NCI-H146 (cell line): ENCODE measurements around the gene CCDC51.
"Not testable (repeated sequence)": the region's sequence is repeated elsewhere in the genome, so short reads cannot be mapped to it uniquely, and the experiment has no call there.

ENCODE experiments used
- DNase-seq: peaks from one replicate; lab custom pipeline; 2025; lab: John Stamatoyannopoulos, UW

CCDC51 gene, protein sequence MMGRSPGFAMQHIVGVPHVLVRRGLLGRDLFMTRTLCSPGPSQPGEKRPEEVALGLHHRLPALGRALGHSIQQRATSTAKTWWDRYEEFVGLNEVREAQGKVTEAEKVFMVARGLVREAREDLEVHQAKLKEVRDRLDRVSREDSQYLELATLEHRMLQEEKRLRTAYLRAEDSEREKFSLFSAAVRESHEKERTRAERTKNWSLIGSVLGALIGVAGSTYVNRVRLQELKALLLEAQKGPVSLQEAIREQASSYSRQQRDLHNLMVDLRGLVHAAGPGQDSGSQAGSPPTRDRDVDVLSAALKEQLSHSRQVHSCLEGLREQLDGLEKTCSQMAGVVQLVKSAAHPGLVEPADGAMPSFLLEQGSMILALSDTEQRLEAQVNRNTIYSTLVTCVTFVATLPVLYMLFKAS

DNA sequence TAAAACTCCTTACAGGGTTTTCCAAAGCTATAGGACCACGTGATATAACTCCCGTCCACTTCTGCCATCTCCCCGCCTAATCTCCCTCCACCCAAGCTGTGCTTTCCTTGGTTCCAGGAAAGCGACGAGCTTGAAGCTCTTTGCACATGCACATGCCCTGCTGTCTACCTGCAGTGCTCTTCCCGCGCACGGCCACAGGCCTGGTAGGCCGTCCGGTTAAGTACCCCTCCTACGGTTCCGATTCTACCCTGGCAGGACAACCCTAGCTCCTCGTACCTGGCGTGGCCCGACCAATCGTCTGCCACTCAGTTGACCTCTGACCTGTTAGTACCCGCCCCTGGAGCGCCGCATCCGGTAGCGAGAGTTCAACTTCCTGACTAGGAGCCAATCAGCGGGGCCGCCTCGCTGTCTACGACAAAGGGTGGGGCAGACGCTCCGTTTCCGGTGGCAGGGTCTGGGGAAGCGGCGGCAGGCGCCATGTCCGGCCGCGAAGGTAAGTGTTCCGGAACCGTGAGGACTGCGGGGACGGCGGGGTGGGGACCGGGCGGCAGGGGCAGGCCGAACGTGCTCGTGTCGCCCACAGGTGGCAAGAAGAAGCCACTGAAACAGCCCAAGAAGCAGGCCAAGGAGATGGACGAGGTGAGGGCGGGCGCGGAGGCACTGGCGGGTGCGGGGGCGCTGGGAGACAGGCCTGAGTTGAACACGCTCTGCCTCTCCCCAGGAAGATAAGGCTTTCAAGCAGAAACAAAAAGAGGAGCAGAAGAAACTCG is at the start of gene CCDC51, which contains the start of gene TMA7:
CCDC51 (minus strand) TSS at position 300 of the 770 bp plus-strand sequence. CDS start 4,991 bp downstream, outside the sequence.
TMA7 (plus strand) TSS at position 438 of the 770 bp plus-strand sequence; CDS start at position 478, 40 bp downstream.
- peak; percentile 95 for DNase-seq

DNA sequence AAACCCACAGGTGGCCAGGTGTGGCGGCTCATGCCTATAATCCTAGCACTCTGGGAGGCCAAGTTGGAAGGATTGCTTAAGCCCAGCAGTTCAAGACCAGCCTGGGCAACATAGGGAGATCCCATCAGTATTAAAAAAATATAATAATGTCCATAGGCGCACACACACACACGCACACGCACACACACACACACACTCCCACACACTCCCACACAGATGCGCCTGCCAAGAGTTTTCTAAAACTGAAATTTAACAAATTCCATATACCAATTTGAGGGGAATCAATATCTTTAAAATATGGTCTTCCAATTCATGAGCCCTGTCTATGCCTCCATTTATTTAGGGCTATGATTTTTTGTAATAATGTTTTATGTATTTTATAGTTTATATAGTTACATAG is 47.0 kb upstream of the CCDC51 start:
- no peak for DNase-seq

DNA sequence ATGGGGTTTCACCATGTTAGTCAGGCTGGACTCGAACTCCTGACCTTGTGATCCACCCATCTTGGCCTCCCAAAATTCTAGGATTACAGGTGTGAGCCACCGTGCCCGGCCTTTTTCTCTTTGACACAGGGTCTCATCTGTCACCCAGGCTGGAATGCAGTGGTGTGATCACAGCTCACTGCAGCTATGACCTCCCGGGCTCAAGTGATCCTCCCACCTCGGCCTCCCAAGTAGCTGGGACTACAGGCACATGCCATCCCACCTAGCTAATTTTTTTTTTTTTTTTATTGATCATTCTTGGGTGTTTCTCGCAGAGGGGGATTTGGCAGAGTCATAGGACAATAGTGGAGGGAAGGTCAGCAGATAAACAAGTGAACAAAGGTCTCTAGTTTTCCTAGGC is 42.9 kb upstream of the CCDC51 start:
- not testable (repeated sequence) for DNase-seq

DNA sequence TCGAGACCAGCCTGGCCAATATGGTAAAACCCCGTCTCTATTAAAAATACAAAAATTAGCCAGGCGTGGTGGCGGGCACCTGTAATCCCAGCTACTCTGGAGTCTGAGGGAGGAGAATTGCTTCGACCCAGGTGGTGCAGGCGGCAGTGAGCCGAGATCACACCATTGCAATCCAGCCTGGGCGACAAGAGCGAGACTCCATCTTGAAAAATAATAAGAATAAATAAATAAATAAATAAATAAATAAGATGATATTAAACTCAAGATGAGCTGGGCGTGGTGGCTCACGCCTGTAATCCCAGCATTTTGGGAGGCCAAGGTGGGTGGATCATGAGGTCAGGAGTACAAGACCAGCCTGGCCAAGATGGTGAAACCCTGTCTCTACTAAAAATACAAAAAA is 41.0 kb upstream of the CCDC51 start:
- not testable (repeated sequence) for DNase-seq

DNA sequence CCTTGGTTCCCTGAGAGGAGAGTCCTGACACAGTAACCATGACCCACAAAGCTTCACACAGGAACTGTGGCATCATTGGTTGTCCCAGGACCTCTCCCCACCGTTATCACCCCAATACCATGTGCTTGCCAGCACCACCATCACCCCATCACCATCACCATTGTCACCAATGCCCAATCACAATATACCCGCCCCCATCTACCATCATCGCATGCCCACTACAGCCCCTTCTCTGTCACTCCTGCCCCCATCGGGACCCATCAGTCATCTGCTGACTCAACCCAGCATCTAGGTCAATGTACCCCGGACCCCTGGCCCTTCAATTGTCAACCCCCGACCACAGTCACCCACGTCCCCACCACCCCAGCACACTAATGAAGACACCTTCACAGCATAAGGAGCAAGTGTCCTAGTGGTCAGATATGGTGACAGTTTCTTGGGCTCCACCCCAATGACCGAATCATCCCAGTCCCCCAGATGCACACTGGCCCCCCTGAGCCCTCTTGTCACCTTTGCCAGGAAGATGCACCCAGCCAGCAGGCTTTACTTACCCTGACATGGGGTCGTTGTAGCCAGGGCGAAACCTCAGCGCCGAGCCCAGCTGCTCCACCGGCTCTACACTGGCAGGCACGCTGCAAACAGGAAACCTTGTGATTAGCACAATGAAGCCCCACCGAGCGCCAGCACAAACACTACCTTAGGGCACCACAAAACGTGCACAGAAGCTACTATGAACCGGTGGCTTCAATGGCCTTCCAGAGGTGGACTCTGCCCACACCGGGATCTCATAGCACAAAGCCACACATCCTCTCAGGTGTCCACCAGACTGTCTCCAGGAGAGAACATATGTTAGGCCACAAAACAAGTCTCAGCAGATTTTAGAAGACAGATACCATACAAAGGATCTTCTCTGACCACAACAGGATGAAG is 39.0 kb upstream of the CCDC51 start:
- peak; percentile 15 for DNase-seq

DNA sequence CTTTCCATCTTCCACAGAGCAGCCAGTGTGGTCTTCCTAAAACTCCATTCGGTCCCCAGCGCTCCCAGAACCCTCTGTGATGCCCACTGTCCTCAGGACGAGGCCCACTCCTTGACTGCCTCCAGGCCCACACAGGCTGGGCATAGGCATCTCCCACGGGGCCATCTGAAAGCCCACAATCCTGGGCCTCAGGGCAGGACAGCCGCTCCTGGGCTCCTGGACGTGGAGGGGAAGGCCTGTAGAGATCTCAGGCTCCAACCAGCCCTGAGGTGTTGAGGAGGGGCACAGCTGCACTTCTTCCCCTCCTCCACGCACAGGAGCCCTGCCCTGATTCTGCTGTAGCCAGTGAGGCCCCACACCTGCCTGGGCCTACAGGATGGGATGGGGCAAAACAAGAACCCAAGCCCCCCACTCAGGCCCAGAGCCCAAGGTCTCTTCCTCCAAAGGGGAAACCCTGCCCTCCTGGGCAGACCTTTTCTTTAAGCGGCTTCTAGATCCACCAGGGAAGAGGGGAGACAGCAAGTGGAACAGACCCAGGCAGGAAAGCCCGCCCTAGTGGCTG is 38.1 kb upstream of the CCDC51 start:
- DNase-seq = no peak

DNA sequence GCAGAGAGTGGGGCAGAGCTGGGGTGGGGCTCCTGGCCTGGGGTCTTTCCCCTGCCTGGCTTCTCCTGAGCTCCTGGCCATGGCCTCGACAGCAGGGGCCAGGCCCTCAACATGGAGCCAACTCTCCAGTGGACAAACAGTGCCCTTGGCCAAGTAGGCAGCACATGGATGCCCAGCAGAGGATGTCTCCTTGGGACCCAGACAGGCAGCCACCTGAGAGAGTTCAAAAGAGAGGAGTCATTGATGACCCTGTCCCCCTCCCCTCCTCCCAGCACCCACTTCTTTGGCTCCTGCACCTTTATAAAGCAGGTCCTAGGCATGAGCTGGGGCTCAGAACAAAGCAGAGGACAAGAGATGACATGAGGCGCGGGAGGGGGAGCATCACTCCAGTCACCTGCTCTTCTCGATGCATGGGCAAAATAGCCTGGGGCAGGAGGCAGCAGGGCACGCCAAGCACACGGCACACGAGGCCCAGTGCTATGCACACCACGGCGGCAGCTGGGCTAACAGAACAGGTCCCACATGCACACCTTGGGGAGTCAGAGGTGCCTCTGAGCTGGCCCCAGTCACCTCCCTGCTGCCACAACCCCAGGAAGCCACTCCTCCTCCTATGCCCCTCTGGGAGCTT is 36.6 kb upstream of the CCDC51 start:
- peak; percentile 91 for DNase-seq

DNA sequence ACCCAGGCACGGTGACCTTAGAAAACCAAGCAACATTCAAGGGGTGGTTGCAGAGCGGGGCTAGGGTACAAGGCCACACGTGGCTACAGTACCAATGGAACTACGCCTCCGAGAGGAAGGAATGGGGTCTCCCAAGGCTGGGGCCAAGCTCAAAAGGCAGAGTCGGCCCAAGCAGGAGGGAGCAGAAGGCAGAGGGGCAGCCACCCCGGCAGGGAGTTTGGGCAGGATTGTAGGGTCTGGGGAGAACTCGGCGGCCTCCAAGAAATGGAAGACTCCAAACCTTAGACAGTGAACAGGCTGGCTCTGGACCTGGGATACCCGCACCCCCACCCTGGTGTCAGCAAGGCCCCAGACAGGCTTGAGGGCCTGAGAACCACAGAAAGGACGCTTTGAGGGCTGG is 35.3 kb upstream of the CCDC51 start:
- no peak for DNase-seq

DNA sequence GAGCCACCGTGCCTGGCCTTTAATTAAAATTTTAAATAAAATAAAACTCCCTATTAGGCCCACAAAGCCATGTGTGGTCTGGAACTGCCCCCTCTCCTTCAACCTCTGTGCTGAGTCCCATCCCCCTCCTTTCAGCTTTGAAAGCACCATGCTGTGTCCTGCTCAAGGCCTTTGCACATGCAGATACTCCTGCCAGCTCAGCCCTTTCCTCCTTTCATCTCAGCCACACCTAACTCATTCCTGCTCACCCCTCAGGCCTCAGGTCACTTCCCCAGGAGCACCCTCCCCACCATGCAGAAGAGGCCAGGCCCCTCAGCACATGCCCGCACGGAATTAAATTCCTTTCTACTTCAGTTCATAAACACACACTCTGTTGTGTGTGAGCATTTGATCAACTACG is 34.7 kb upstream of the CCDC51 start:
- DNase-seq = no peak

DNA sequence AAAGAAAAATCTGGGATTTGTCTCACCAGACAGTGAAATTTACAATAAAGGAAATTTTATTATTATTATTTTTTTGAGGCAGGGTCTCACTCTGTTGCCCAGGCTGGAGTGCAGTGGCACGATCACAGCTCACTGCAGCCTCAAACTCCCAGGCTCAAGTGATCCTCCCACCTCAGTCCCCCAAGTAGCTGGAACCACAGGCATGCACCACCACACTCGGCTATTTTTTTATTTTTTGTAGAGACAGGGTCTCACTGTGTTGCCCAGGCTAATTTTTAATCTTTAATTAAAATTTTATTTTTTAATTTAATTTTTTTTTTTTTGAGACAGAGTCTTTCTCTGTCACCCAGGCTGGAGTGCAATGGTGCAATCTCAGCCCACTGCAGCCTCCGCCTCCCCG is 34.1 kb upstream of the CCDC51 start:
- DNase-seq = not testable (repeated sequence)

DNA sequence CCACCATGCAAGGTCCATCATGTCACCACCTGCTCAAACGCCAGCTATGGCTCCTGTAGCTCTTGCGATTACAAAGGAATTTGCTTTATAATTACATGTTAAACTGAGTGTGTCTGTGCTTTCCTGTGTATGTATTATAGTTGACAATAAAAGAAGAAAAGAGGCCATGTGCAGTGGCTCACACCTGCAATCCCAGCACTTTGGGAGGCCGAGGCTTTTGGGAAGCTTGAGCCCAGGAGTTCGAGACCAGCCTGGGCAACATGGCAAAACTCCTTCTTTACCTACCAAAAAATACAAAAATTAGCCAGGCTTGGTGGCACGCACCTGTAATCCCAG is 33.7 kb upstream of the CCDC51 start:
- DNase-seq = no peak

DNA sequence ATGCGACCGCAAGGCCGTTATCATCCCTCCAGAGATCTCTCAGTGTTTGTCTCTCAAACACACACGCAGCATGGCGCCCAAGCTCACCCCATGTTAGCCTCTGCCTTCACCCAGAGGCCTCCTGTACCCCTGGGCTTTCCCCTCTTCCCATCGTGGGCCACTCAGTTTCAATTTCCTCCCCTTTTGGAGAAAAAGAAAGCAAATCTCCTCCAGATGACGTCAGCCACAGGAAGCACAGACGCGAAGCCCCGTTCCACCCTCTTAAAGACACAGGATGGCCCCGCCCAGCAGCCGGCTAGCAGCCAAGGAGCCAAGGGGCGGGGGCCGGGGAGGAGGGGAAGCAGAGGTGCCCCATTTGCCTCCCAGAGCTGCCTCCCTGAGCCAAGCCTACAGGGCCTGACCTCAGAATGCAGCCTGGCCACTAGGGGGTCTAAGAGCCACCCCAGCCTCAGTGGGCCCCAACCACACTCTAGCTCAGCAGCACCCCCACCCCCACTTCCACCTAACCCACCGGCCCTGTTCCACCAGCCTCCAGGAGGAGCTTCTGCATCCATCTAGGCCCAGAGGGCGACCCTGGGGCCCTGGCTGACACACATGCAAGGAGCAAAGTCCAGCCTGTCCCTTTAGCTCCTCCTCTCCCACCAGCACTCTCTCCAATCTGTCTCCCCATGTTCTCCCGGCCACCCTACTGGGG is 33.2 kb upstream of the CCDC51 start:
- DNase-seq = peak; percentile 90

DNA sequence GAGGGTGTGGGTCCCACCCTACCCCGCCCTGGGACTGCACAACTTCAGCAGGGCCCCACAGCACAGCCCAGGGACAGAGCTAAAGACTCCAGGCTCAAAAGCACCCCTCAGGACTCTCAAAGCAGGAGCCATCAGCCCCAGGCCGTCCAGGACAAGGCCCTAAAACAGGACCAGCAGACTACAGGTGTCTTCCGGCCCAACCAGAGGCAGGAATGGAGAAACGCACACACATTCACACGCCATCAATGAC is 32.7 kb upstream of the CCDC51 start:
- DNase-seq = no peak

DNA sequence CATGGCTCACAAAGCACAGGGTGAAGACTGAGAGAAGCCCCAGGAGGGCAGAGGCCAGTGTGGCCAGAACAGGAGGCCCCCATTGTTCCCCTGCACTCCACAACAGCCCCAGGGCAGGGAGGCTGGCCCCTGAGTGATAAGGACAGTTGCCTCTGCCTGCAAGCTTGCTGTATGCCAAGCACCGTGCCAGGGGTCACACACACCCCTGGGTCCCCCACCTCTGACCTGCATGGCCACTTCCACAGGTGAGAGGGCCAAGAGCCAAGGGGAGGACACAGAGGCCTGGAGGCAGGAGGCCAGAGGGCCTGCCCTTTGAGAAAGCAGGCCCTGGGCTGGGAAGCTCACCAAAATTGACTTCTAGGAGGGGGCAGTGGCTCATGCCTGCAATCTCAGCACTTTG is 30.4 kb upstream of the CCDC51 start:
- peak; percentile 34 for DNase-seq

DNA sequence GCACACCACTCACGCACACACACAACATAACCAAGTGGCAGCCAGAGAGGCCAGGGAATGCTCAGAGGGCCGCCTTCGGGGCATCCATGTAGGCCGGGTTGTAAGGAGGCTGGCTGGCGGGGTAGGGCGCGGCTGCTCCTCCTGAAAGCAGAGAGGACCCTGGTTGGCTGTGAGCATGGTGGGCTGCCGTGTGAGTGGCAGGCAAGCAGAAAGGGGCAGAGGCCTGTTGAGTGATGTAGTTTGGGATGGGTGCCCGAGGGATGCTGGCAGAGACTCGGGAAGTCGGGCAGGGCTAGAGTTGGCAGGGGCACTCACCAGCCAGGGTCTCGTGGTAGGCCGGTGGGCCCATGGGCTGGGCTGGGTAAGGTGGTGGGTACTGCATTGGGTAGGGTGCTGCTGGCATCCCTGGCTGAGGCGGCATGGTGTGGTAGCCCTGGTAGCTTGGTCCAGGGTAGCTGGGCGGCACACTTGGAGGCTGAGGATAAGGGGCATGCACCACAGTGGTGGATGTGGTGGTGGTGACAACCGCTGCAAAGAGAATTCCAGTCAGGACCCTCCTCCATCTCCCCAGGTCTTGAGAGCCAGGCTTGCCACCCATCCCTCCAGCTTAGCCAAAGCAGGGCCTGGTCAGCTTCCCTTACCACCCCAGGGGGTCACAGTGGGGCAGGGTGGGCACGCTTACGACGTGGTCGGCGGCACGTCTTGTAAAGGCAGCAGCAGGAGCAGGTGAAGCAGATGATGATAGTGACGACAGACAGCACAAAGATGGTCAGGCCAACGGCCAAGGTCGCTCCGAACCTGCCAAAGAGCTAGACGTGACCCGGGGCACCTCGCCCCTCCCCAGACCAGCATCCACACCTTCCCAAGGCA is 29.4 kb upstream of the CCDC51 start:
- no peak for DNase-seq

DNA sequence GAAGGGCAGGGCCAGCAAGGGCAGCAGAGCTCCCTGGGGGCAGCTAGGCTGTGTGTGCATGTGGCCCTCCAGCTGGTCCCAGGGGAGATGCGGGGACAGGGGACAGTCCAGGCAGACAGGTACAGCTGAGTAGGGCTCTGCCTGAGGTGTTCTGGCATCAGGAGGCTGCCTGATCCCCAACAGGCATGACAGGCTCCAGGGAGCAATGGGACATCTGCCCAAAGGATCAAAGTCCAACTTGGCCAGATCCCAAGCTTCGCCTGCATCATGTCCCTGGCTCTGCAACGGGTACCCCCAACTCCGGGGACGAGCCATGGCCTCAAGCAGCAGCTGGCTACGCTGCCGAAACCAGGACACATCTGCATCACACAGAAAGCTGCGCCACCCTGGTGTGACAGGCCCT is 28.4 kb upstream of the CCDC51 start:
- DNase-seq = no peak

DNA sequence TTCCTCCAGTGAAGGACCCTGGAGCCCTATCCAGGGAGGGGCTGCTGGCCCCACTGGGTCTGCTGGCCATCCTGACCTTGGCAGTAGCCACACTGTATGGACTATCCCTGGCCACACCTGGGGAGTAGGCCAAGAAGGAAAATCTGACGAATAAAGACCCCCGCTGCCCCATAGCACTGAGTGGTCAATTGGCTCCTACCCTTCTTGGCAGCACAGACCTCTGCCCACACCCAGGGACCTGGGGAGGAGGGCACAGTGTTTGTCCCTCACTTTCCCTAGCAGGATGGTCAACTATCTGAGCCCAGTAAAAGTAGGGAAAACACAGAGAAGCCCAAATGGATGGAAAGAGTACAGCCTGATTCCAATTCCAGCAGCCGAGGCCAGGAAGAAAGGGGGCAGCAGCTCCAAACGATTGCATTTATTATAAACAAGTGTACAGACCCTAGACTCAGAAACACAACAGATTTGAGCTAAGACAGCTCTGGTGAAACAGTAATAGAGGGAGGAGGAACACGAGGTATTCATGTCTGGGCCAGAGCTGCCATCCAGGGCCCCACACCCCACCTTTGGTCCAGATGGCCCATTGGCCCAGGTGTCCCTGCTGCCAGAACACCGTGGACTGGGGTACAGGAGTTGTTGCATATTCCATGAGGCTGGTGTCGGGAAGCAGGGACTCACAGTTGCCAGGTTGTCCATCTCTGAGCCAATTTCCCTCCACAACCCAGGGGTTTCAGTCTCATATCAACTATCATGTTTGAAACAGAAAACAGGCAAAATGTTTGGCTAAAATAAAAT is 27.8 kb upstream of the CCDC51 start:
- DNase-seq = no peak

DNA sequence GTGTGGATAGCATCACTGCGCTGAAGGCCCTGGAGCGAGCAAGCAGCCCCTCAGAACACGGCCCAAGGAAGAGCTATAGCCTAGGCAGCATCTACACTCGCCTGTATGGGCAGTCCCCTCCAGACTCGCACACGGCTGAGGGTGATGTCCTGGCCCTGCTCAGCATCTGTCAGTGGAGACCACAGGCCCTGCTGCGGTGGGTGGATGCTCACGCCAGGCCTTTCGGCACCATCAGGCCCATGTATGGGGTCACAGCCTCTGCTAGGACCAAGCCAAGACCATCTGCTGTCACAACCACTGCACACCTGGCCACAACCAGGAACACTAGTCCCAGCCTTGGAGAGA is 27.2 kb upstream of the CCDC51 start:
- no peak for DNase-seq

DNA sequence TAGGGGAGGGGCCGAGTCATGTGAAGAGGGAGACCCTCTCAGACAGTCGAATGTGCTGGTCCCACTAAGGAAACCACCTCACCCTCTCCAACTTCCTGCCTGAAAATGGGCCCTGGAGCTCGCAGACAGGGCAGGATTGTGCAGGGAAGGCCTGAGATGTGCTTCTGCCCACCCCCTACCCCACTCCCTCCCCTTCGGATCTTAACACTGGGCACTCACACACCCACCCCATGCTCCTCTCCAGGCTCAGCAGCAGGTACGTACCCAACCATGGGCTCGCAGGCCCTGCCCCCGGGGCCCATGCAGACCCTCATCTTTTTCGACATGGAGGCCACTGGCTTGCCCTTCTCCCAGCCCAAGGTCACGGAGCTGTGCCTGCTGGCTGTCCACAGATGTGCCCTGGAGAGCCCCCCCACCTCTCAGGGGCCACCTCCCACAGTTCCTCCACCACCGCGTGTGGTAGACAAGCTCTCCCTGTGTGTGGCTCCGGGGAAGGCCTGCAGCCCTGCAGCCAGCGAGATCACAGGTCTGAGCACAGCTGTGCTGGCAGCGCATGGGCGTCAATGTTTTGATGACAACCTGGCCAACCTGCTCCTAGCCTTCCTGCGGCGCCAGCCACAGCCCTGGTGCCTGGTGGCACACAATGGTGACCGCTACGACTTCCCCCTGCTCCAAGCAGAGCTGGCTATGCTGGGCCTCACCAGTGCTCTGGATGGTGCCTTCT is 26.6 kb upstream of the CCDC51 start:
- no peak for DNase-seq
